ENCODE data around the gene RIMS1.
A peak's percentile ranks its signal among the peaks of the same experiment; 100 is the strongest.
"Not testable (repeated sequence)": the region's sequence is repeated elsewhere in the genome, so short reads cannot be mapped to it uniquely, and the experiment has no call there.

RIMS1 gene

DNA sequence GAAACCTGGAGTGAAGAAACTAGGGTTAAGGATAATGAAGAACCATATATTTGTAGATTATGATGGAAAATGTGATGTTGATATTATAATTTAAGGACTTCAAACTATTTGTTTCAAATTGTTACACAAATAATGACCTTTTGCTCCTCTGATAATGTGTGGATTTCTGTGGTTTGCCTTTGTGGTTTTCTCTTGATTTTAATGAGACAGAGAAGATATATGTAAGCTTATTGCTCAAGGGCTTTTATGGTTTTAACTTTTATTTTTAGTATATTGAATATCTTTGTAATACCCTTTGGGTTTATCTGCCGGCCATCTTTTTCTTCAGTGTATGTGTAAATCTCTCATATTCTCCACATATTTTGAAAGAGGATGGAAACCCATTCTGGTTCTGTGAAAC is 362.3 kb downstream of the RIMS1 start:
- no peak for DNase-seq (ENCODE audit: low read depth)

DNA sequence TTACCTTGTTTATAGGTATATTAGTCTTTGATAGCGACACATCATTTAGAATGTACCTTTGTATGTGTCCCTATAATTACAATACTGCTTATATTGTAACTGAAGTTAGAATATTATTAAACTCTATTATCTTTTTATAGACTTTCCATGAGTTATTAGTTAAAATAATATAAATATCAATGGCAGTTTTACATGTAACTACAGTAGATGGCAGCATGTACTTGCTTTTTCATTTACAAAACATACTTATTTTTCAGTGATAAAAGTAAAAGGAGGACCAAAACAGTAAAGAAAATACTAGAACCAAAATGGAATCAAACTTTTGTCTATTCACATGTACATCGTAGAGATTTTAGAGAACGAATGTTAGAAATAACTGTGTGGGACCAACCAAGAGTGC is 364.3 kb downstream of the RIMS1 start:
- DNase-seq (ENCODE audit: low read depth) = no peak

DNA sequence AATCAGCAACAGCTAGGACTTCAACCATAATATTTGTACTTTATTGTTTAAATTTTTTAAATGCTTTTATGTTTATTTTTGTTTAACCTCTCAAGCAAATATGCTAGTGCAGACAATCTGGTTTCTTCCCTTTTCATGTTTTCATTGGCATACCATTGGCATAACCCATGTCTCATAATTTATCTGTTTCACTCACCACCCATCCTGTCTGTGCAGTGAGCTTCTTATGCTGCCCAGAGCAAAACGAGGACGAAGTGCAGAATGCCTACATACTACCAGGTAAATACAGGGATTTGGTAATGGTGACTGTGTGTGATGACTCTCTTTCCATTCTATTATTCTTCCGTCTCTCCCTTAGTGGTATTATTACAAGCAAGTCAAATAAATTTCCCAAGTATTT is 374.1 kb downstream of the RIMS1 start:
- DNase-seq (ENCODE audit: low read depth) = peak; percentile 41

DNA sequence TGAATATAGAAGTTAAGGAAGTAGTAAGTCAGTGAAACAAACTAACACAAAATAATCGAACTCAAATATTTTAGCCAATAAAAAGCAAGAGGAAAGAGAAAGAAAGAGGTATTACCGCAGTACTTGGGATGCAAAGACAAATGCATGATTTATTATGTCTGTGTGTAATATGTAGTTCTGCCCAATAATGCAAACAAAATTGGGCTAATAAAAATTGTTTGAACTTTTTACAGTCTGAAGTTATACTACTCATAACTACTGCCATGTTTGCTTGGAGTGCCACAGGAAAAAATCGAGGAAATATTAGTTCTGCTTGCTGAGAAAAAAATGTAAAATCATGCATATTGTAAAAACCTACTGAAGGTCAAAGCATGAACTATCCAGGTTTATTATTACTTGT is 375.2 kb downstream of the RIMS1 start:
- DNase-seq (ENCODE audit: low read depth) = no peak

DNA sequence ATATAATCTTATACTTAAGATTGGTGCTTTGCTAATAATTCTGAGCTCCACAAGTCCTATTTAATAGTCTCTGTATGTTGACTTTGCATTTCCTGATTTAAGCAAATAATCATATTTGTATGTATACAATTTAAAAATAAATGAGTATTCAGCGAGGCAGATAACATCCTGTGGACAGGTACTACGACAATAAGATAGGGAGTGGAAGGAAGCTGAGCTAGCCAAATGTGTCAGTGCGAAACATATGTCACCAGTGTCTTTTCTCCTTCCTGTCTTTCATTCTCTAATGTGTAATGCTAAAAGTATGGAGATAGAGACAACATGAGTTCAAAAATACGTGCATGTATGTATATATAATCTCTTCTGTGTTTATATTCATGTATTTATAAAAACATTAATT is 375.9 kb downstream of the RIMS1 start:
- DNase-seq (ENCODE audit: low read depth) = no peak

DNA sequence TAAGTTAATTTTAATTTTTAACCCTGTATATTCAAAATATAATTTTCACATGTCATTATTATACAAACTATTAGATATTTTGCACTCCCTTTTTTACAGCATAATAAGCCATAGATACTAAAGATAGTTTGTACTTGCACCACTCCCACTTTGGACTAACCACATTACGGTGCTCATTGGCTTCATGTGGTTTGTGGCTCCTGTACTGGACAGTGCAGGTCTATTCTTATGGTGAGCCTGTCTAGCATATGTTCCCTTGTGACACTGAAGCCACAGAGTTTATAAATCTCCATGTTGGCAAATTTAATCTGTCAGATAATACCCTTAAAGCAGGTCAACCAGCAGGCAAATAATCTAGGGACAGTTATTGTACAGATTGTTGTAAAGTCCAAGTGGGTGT is 381.1 kb downstream of the RIMS1 start:
- no peak for DNase-seq (ENCODE audit: low read depth)

DNA sequence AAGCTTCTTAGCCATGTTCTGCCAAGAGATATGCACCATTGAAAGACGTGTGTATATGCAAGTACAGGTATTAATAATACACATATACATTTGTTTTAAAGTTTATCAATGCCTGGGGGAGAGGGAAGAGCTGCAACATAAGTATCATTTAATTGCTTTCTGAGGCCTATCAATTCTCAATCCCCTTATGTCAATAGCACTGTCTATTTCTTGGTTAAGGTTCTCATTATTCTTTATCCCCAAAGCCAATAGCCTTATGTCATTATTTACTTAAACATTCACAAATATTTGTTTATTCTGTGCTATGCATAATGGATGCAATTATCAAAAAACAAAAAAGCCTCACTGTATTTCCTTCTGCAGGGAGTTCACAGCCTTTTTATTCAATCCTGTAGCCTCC is 385.2 kb downstream of the RIMS1 start:
- no peak for DNase-seq (ENCODE audit: low read depth)

DNA sequence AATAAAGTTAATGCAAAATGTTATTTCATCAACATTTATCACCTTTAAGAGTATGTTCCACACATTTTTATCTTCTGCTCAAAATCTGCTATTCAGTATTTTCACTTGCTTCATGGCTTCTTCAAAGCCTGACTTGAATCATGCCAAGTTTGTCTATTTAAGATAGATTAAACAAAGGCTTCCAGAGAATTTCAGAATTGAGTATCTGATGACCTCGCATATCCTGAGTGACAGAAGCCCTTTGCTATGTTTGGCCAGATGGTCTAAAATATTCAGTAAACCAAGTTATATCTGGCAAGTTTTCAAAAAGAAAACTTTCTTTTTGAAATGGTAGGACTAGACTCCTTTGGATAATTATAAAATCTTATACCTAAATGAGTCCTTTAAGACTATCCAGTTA is 386.6 kb downstream of the RIMS1 start:
- DNase-seq (ENCODE audit: low read depth) = peak; percentile 6

DNA sequence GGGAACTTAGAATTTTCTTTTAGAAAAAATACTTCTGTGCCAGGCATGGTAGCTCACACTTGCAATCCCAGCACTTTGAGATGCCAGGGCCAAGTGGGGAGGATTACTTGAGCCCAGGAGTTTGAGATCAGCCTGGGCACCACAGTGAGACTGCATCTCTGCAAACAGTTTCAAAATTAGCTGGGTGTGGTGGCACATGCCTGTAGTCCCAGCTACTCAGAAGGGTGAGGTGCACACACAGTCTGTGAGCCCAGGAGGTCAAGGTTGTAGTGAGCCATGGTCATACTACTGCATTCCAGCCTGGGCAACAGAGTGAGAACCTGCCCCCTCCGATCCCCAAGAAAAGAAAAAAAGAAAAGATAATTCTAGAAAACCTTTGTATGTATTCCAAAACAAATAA is 389.5 kb downstream of the RIMS1 start:
- no peak for DNase-seq (ENCODE audit: low read depth)

DNA sequence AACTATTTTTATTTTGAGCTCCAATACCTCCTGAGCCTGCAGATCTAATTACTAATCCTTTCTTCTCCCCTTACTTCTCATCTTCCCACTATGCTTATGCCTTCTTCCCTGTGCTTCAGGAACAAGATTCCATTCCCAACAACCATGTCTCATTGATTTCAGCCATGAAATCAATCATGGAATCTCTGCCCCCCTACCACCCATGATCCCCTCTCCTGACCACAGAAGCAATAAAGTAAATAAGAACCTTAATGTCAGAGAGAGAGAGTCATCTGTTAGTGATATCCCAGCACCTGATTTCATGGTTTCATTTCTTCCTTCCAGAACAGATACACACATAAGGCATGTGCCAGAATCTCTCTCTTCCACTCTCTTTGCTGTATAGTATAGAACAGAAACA is 395.9 kb downstream of the RIMS1 start:
- DNase-seq (ENCODE audit: low read depth) = no peak

DNA sequence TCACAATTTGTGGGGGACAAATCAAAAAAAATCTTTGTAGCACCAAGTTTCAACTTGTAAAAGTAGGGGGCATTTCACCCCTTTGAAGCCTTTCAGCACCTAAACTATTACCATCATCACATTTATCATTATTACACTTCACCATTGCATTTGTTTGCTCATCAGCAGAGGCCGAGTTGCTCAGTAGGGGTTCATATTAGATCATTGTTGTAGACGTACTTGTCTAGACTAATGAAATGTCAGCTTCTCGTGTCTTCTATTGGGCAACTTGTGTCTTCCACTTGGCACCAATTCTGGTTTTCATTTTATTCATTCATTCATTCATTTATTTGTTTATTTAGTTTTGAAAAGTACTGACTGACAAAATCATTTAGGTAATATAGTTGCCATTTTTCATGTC is 397.2 kb downstream of the RIMS1 start:
- DNase-seq (ENCODE audit: low read depth) = no peak

DNA sequence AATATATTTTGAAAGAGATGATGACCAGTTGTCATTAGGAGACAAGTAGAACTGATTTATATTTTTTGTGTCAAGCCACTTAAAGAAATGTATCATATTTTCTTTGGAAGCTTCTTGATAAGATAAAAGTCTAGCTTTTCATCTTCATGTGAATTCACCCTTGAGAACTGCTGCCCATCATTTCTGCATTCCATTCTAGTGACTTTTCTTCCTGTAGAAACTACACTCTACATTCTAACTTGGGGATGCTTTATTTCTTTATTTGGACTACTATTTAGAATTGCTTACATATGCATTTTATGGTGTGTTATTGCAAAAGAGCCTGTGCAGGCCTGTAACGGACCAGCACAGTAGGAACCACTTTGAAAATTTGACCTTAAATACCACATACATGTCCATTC is 400.6 kb downstream of the RIMS1 start:
- DNase-seq (ENCODE audit: low read depth) = peak; percentile 16

DNA sequence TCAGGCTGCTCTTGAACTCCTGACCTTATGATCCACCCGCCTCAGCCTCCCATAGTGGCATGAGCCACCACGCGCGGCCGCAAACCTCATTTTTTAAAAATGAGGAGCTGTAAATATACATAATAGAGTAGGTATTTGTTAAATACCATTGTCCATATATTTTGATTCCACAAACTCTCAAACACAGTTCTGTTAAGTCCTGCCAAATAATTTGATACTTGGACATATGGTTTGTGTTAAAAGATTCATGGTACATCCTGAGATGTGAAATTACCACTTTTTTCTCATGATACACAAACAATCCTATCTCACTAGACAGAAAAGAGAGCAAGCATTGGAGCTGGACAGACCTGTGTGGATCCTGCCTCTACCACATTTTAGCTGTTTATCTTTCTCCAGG is 401.5 kb downstream of the RIMS1 start:
- DNase-seq (ENCODE audit: low read depth) = peak; percentile 43

DNA sequence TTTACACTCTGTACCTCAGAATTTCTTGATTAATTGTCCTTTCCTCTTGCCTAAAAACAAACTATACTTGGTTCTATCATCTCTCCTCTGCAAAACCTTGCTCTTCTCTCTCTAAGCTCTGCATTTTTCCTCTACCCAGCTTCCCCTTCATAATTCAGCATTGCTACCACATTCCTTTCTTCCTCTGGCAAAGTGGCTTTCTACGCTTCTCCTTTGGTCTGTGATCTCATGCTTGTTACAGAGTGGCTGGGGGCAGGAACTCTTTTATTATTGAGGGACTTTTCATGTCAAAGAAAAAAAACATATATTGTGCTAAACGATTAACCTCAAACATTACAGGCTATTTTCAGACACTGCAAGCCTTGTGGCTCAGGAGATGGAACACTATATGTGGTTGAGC is 402.2 kb downstream of the RIMS1 start:
- DNase-seq (ENCODE audit: low read depth) = no peak

DNA sequence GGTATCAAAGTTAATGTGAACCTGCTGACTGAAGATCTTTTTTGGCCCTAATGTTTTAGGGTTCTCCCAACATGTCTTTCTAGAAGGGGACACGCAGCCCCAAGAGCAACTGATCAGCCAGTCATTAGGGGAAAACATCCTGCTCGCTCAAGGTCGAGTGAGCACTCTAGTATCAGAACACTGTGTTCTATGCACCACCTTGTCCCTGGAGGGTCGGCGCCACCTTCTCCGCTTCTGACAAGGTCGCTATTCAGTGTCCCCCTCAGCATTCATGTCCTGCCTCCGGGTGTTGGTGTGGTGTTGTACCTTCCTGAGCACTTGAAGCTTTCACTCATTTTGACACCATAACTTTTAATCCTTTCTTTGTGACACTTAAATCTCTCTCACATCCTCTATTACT is 404.3 kb downstream of the RIMS1 start:
- no peak for DNase-seq (ENCODE audit: low read depth)

DNA sequence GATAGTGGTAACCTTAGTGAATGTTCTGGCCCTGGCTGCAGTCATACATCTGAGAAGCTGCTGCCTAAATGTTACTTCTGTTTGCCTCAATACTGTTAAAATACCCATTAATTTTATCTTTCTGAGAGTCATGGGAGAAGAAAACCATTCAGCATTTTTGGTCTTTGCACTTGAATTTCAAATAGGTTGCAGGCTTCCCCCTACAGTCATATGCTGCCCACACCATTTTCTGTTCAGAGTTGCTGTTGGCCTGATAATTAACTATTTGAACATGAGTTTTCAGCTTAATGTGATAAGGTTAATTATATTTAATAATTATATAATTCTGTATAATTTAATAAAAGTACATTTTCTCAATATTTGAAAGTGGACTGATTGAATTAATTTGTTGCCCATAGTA is 410.0 kb downstream of the RIMS1 start:
- DNase-seq (ENCODE audit: low read depth) = no peak

DNA sequence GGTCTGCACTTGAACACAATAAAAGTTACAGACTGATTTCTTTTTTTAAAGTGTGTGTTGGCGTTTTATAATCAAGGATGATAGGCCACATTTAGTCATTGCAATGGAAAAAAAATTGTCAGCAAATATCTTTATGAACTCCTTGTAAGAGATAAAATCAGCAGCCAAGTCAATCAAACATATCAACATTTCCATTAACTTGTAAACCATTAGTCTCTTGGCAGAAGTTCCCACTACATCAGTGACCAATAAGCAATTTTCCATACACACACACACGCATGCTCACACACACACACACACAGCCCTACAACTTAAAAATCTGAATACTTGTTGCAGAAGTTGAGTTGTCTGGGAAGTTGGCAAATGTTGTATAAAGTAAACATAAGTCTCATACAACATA is 419.6 kb downstream of the RIMS1 start:
- DNase-seq (ENCODE audit: low read depth) = no peak

DNA sequence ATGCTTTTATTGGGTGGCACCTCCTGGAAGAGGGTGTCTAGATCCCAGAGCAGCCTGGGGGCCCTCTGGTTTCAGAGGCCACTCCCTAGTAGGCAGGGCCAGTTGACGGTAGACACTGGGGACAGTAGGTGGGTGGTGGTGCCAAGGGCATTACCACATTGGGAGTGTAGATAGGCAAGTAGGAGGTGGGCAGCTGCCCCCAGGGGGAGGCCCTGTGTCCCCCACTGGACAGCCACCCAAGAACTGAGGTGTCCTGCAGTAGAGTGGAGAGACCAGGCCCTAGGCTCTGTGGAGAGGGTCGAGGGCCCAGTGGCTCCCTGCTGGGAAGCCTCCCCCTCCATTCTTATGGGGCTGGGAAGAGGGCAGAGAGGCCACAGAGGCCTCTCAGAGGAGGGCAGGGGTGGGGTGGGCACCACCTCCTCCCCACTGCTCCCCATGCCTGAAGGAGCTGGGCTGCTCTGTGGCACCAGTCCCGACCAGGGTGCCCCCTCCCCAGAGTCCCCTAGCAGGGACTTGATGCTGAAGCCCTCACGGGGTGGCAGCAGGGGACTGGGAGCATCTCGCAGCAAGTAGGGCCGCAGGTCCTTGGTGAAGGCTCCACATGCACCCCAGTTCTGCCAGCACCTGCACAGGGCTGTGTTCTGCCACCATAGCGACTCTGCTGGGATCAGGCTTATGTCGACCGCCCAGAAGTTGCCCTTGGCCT is 430.5 kb downstream of the RIMS1 start:
- DNase-seq (ENCODE audit: low read depth) = no peak

DNA sequence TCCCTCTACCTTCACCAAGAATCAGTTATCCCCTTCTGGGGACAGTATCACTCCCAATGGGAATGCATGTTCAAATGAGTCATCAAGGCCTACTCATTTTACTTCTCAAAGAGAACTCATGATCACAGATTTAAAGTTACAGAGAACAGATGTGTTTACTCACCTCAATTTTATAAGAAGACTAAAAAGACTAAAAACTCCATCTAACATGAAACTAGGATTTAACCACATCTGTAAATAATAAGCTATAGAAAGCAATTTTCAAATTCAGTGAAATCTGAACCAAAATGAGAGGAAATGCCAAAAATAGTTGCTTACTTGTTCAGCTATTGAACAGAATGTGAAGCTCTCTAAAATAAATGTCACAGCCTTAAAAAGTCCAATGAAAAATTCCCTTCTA is 435.4 kb downstream of the RIMS1 start:
- DNase-seq (ENCODE audit: low read depth) = peak; percentile 47

DNA sequence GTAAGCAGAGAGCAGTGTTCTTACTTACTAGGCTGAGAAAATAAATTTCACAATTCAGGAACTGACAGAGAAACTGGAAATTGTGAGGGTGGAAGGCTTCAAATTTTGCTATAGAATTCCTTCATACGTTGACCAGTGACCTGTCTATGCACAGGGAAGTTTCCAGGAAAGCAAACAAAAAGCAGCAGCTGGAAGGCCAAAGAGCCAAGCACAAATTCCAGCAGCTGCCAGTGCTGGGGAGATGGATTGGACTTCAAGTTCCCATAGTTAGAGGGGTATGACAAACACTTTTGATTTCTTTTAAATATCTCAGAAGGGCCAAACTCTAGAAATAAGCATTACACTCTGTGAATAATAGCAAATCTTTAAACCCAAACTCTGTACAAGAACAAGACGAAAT is 436.4 kb downstream of the RIMS1 start:
- DNase-seq (ENCODE audit: low read depth) = no peak

DNA sequence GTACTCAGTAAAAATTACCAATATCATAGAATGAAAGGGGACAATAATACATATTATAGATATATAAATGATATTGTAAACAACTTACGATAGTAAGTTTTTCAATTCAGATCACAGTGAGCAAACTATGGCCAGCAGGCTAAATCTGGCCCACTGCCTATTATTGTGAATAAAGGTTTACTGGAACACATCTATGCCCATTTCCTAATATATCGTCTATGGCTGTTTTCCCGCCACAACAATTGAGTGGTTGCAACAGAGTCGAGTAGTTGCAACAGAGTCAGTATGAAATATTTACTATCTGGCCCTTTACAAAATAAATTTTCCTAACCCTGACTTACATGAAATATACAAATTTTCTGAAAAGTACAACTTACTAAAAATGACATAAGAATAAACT is 438.2 kb downstream of the RIMS1 start:
- peak; percentile 41 for DNase-seq (ENCODE audit: low read depth)

DNA sequence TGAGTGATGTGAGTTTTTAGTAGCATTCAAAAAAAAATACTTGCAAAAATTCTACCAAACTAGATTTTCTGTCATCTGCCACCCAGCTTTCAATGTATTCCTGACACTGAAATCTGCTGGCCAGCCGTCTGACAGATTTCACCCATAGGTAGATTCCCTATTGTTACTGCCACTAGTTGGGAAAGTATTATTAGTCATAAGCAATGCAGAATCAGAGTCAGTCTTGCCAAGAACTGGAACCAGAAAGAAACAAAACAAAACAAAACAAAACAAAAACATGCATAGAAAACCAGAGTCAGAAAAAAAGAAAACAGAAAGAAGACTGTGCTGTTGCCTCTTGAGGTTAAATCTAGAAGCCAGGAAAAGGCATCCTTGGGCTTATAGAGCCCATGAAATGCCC is 442.4 kb downstream of the RIMS1 start:
- DNase-seq (ENCODE audit: low read depth) = peak; percentile 10

DNA sequence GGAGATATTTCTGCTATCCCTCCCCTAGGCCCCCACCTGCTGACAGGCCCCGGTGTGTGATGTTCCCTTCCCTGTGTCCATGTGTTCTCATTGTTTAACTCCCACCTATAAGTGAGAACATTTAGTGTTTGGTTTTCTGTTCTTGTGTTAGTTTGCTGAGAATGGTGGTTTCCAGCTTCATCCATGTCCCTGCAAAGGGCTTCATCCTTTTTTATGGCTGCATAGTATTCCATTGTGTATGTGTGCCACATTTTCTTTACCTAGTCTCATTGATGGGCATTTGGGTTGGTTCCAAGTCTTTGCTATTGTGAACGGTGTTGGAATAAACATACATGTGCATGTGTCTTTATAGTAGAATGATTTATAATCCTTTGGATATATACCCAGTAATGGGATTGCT is 448.9 kb downstream of the RIMS1 start:
- not testable (repeated sequence) for DNase-seq (ENCODE audit: low read depth)

DNA sequence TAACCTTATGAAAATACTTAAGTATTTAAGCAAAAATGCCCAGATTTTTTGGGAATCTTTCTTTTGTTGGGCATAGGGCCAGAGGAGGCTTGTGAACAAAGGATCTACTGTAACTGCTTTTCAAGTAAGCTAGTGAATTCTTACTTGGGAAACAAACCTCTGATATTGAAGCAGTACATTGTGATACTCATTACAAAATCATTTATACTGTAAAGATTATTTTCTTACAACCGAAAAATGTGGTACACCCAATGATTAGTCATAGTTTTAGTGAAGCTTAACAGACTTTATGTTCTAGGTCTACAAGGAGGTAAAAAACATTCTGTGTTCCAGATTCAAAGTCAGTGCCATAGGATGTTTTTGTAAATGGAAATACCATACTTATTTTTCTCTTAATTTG is 462.6 kb downstream of the RIMS1 start:
- no peak for DNase-seq (ENCODE audit: low read depth)
